HS-27A (cell line): Measurements from ENCODE around the gene PDGFC.
A peak's percentile ranks its signal among the peaks of the same experiment; 100 is the strongest.

Experiments used
- DNase-seq: peaks from one replicate; pipeline ENCODE4 v3.0.0-alpha.2; 2012; ENCODE audit warnings: low read depth, missing footprints

The PDGFC gene

GRCh38 chr4:156746111-156746510 lies 225.5 kb downstream of the PDGFC start:
- no peak for DNase-seq

- DNase-seq: no peak
These were observed 232.8 kb downstream of the PDGFC start for GRCh38 chr4:156738766-156739165.

- DNase-seq: peak; percentile 83
These were observed 236.4 kb downstream of the PDGFC start for GRCh38 chr4:156734965-156735895.

GRCh38 chr4:156733582-156733981 lies 238.0 kb downstream of the PDGFC start:
- DNase-seq: no peak

- no peak for DNase-seq
These were observed 239.0 kb downstream of the PDGFC start for GRCh38 chr4:156732634-156733033.

GRCh38 chr4:156729416-156729815 lies 242.2 kb downstream of the PDGFC start:
- DNase-seq: no peak

- DNase-seq: no peak
These were observed 246.3 kb downstream of the PDGFC start for GRCh38 chr4:156725257-156725656.

- no peak for DNase-seq
These were observed 247.5 kb downstream of the PDGFC start for GRCh38 chr4:156723951-156724668.

- DNase-seq: no peak
These were observed 253.4 kb downstream of the PDGFC start for GRCh38 chr4:156718226-156718625.

GRCh38 chr4:156711193-156711590 lies 260.4 kb downstream of the PDGFC start:
- no peak for DNase-seq
